ENCODE data around the gene ALX1. TPM values are rescaled to one million over a fixed set of nuclear protein-coding genes. Genes with fewer than 3 reads are reported as not detected.

ALX1 gene
- 8.0 and 9.7 TPM in 2 replicates for total RNA-seq (2014; rRNA removed; shearing (Covaris generic))

DNA sequence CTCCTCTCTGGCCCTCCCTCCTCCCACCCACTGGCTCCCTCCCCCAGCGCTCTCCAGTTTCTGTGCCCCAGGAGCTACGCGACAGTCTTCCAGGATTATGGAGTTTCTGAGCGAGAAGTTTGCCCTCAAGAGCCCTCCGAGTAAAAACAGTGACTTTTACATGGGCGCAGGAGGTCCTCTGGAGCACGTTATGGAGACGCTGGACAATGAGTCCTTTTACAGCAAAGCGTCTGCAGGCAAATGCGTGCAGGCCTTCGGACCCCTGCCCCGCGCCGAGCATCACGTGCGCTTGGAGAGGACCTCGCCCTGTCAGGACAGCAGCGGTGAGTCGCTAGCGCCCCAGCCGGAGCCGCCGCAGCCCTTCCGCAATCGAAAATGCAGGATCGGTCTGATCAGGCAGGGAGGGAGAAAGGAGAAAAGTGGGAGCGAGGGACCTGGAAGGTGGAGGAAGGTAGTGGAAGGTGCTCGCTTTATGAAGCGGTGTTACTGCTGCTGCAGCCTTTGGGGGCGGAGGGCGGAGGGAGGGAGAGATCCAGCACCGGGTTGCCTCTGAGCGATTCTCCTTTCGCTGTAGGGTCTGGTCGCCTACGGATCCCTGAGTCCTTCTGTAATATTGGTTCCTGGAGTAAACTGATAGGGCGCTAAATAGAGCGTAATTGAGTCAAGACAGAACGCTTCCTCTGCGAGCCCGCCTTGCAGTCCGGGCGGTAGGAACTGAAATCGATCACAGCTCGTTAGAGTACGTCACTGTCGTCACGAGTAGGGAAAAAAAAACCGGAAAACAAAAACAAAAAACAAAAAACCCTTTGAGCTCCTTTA, at the start of gene ALX1:
Gene ALX1 (plus strand): TSS at position 56 of the 819 bp plus-strand sequence. CDS start 42 bp downstream, at position 98.

Other genes starting within 250 kb of the ALX1 start
- 0.08 and 0.49 TPM in 2 replicates for gene TSPAN19, start 243.9 kb upstream of the ALX1 start, total RNA-seq (2014; rRNA removed; shearing (Covaris generic))
- gene LRRIQ1, start 243.9 kb upstream of the ALX1 start, total RNA-seq (2014; rRNA removed; shearing (Covaris generic)): 0.45 and 1.9 TPM in 2 replicates

Data from A375 (cell line).